ENCODE results near the gene FGGY.

DNA sequence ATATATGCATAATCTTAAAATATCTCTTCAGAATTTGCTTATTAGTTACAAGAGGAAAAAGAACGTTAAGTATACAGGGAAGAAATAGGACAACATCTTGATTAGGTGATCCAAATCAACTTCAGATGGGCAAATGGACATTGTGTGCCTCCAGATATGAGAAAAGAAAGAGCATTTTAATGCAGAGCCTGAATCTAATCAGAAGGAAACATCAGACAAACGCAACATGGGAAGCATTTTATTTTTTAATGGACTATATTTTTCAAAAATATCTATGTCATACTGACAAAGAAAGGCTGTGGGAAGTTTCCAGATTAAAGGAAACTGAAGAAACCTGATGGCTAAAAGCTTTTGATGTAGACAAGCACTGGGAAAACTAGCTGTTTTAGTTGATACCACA is 466.5 kb downstream of the FGGY start:
- TF ChIP-seq POLR2A (IDR thresholded peaks at IDR 0.05; ENCODE audit: low read length) (no peak), GATA1 (IDR thresholded peaks at IDR 0.05; ENCODE audit: low read depth, low read length) (no peak)
